ENCODE data around the gene AHNAK2. TPM values are rescaled to one million over a fixed set of nuclear protein-coding genes. Genes with fewer than 3 reads are reported as not detected.

The AHNAK2 gene
- total RNA-seq, 1 experiment from 2014 or later = 223 TPM

DNA sequence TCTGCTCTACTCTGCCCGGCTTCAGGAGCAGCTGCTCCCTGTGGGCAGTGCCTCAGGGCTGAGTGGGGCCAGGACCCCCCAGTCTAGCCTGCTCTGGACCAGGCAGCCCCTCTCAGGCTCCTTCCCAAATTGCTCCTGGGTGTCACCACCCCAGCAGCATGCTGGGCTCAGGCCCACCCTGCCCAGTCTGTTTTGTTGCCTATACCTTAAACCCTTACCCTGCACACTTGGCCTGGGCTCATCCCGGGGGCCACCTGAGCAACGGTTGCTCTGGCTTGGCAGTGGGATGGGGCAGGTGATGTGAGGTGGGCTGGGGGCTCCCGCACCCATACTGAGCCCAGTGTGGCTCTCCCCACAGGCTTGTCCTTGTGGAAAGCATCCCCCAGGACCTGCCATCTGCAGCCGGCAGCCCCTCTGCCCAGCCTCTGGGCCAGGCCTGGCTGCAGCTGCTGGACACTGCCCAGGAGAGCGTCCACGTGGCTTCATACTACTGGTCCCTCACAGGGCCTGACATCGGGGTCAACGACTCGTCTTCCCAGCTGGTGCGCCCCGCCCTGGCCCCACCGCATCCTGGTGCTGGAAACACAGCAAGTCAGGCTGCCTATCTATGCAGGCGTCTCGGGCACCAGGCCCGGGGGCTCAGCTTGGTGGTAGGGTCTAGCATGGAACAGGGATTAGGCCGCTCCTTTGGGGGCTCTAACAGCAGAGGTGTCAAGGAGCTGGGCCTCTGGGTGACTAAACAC, 49.6 kb downstream of the AHNAK2 start:
- POLR2A ChIA-PET = no interaction called here
- ATAC-seq = no peak

GRCh38 chr14:104927901-104928300, 50.3 kb downstream of the AHNAK2 start:
- CTCF ChIA-PET = no interaction called here
- DNase-seq (ENCODE audit: low read depth, low spot score) (no peak), ATAC-seq (no peak)
- TF ChIP-seq POLR2AphosphoS5 (IDR thresholded peaks at IDR 0.05; ENCODE audit: low read depth, low read length) (no peak), SIN3A (IDR thresholded peaks at IDR 0.05; ENCODE audit: borderline replicate concordance, insufficient read depth, low read depth, low read length) (no peak), TCF7L2 (IDR thresholded peaks at IDR 0.05; ENCODE audit: low read depth, low read length) (no peak), REST (IDR thresholded peaks at IDR 0.05; ENCODE audit: insufficient read depth in 1 of 2, low read depth in 2 of 2, low read length in 1 of 2) (no peak), CTCF (IDR thresholded peaks at IDR 0.05) (no peak)
- in situ Hi-C loops (cut with HindIII; ENCODE audit: low pct_unique_long_range_greater_than_20kb, low sequenced_read_pairs) (no loop called here), intact Hi-C loops (cut with micrococcal nuclease; ENCODE audit: unreplicated experiment) (no loop called here)
- POLR2A ChIA-PET = no interaction called here
- no peak overlapping the region for H3K4me3 ChIP-seq (ENCODE audit: low read depth in 2 of 2, low read length in 2 of 2)
- H3K36me3 ChIP-seq (ENCODE audit: control insufficient read depth, insufficient read depth, low read length) = no peaks in the 10 kb centered on the region
- no peak overlapping the region for H3K27ac ChIP-seq (ENCODE audit: low read length)
- no TSS peak for BruUV-seq (replicated peaks)
- H3K4me1 ChIP-seq (ENCODE audit: control insufficient read depth, insufficient read depth, low read length) = no peaks in the 10 kb centered on the region; the same call in 1 of the 2 replicates
- no peaks in the 10 kb centered on the region for H3K27me3 ChIP-seq (ENCODE audit: control insufficient read depth, insufficient read depth, low read length)
- H3K9me3 ChIP-seq (ENCODE audit: control insufficient read depth, insufficient read depth, low read depth, low read length) = no peaks in the 10 kb centered on the region

More for the DNA sequence above, 49.6 kb downstream of the AHNAK2 start:
- Histone ChIP-seq H3K4me3 (ENCODE audit: low read depth in 2 of 2, low read length in 2 of 2) (no peak overlapping the region), H3K4me1 (ENCODE audit: control insufficient read depth, insufficient read depth, low read length) (no peaks in the 10 kb centered on the region; the same call in 1 of the 2 replicates), H3K27me3 (ENCODE audit: control insufficient read depth, insufficient read depth, low read length) (no peaks in the 10 kb centered on the region), H3K27ac (ENCODE audit: low read length) (no peak overlapping the region), H3K36me3 (ENCODE audit: control insufficient read depth, insufficient read depth, low read length) (no peaks in the 10 kb centered on the region), H3K9me3 (ENCODE audit: control insufficient read depth, insufficient read depth, low read depth, low read length) (no peaks in the 10 kb centered on the region)
- CTCF ChIA-PET = no interaction called here
- BruUV-seq (replicated peaks) = no TSS peak
- no peak for TF ChIP-seq TCF7L2 (IDR thresholded peaks at IDR 0.05; ENCODE audit: low read depth, low read length)
- in situ Hi-C loops (cut with HindIII; ENCODE audit: low pct_unique_long_range_greater_than_20kb, low sequenced_read_pairs) = no loop called here
- no peak for DNase-seq (ENCODE audit: low read depth, low spot score)
- intact Hi-C loops (cut with micrococcal nuclease; ENCODE audit: unreplicated experiment) = no loop called here

DNA sequence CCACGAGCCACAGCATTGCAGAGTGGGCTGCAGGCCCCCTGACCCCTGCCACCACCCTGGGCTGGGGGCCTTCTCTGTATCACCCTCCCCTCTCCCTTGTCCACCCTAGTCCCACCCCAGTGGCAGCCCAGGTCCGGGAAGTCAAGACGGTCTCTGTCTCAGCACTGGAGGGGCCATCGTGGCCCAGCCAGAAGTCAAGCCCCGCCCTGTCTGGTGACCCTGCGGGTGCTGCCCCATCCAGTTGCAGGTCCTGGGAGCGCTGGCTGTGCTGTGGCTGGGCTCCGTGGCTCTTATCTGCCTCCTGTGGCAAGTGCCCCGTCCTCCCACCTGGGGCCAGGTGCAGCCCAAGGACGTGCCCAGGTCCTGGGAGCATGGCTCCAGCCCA, 50.8 kb downstream of the AHNAK2 start:
- ChIA-PET CTCF (no interaction called here), POLR2A (no interaction called here)
- DNase-seq (ENCODE audit: low read depth, low spot score) (no peak), ATAC-seq (no peak)
- Histone ChIP-seq H3K36me3 (ENCODE audit: control insufficient read depth, insufficient read depth, low read length) (no peaks in the 10 kb centered on the region), H3K4me1 (ENCODE audit: control insufficient read depth, insufficient read depth, low read length) (no peaks in the 10 kb centered on the region; the same call in 1 of the 2 replicates), H3K4me3 (ENCODE audit: low read depth in 2 of 2, low read length in 2 of 2) (no peak overlapping the region), H3K27ac (ENCODE audit: low read length) (no peak overlapping the region), H3K27me3 (ENCODE audit: control insufficient read depth, insufficient read depth, low read length) (no peaks in the 10 kb centered on the region), H3K9me3 (ENCODE audit: control insufficient read depth, insufficient read depth, low read depth, low read length) (no peaks in the 10 kb centered on the region)
- in situ Hi-C loops (cut with HindIII; ENCODE audit: low pct_unique_long_range_greater_than_20kb, low sequenced_read_pairs) (no loop called here), intact Hi-C loops (cut with micrococcal nuclease; ENCODE audit: unreplicated experiment) (no loop called here)
- TF ChIP-seq REST (IDR thresholded peaks at IDR 0.05; ENCODE audit: insufficient read depth in 1 of 2, low read depth in 2 of 2, low read length in 1 of 2) (no peak), POLR2AphosphoS5 (IDR thresholded peaks at IDR 0.05; ENCODE audit: low read depth, low read length) (no peak), TCF7L2 (IDR thresholded peaks at IDR 0.05; ENCODE audit: low read depth, low read length) (no peak), SIN3A (IDR thresholded peaks at IDR 0.05; ENCODE audit: borderline replicate concordance, insufficient read depth, low read depth, low read length) (no peak), CTCF (IDR thresholded peaks at IDR 0.05) (no peak)
- no TSS peak for BruUV-seq (replicated peaks)
